ENCODE data around the gene AUH.

The AUH gene

GRCh38 chr9:91247278-91247677, 114.4 kb downstream of the AUH start:
- no peak for DNase-seq (ENCODE audit: low read depth in 2 of 2)

- DNase-seq (ENCODE audit: low read depth in 2 of 2), result no peak
These were observed 114.9 kb downstream of the AUH start for GRCh38 chr9:91246846-91247245.

GRCh38 chr9:91245431-91246313, 116.0 kb downstream of the AUH start:
- no peak for DNase-seq (ENCODE audit: low read depth in 2 of 2)

GRCh38 chr9:91243029-91243428, 118.7 kb downstream of the AUH start:
- no peak for DNase-seq (ENCODE audit: low read depth in 2 of 2)

GRCh38 chr9:91241909-91242308, 119.8 kb downstream of the AUH start:
- no peak for DNase-seq (ENCODE audit: low read depth in 2 of 2)

- no peak for DNase-seq (ENCODE audit: low read depth in 2 of 2)
These were observed 121.0 kb downstream of the AUH start for GRCh38 chr9:91240596-91241165.

- DNase-seq (ENCODE audit: low read depth in 2 of 2), result no peak
These were observed 122.2 kb downstream of the AUH start for GRCh38 chr9:91239367-91240111.

- DNase-seq (ENCODE audit: low read depth in 2 of 2), result no peak
These were observed 127.2 kb downstream of the AUH start for GRCh38 chr9:91234523-91234922.

- DNase-seq (ENCODE audit: low read depth in 2 of 2), result no peak
These were observed 130.1 kb downstream of the AUH start for GRCh38 chr9:91231619-91232018.

GRCh38 chr9:91223000-91223399, 138.7 kb downstream of the AUH start:
- no peak for DNase-seq (ENCODE audit: low read depth in 2 of 2)

- DNase-seq (ENCODE audit: low read depth in 2 of 2), result no peak
These were observed 139.3 kb downstream of the AUH start for GRCh38 chr9:91222457-91222856.

GRCh38 chr9:91221332-91221731, 140.4 kb downstream of the AUH start:
- DNase-seq (ENCODE audit: low read depth in 2 of 2), result no peak

GRCh38 chr9:91220491-91221135, 141.1 kb downstream of the AUH start:
- DNase-seq (ENCODE audit: low read depth in 2 of 2), result no peak

GRCh38 chr9:91220021-91220420, 141.7 kb downstream of the AUH start:
- DNase-seq (ENCODE audit: low read depth in 2 of 2), result no peak

GRCh38 chr9:91219557-91219956, 142.2 kb downstream of the AUH start:
- DNase-seq (ENCODE audit: low read depth in 2 of 2), result no peak

GRCh38 chr9:91217388-91217787, 144.3 kb downstream of the AUH start:
- DNase-seq (ENCODE audit: low read depth in 2 of 2), result no peak

- DNase-seq (ENCODE audit: low read depth in 2 of 2), result no peak
These were observed 146.9 kb downstream of the AUH start for GRCh38 chr9:91214867-91215266.

GRCh38 chr9:91214086-91214485, 147.6 kb downstream of the AUH start:
- no peak for DNase-seq (ENCODE audit: low read depth in 2 of 2)

- DNase-seq (ENCODE audit: low read depth in 2 of 2), result no peak
These were observed 149.0 kb downstream of the AUH start for GRCh38 chr9:91212596-91213243.

- DNase-seq (ENCODE audit: low read depth in 2 of 2), result no peak
These were observed 149.8 kb downstream of the AUH start for GRCh38 chr9:91211919-91212318.

GRCh38 chr9:91211414-91211813, 150.3 kb downstream of the AUH start:
- no peak for DNase-seq (ENCODE audit: low read depth in 2 of 2)

- DNase-seq (ENCODE audit: low read depth in 2 of 2), result no peak
These were observed 151.4 kb downstream of the AUH start for GRCh38 chr9:91210318-91210717.
